Measurements from ENCODE around the gene RIN1. TPM values are rescaled to one million over a fixed set of nuclear protein-coding genes. Genes with fewer than 3 reads are reported as not detected.
A peak's percentile ranks its signal among the peaks of the same experiment; 100 is the strongest.

The RIN1 gene
- total RNA-seq, 1 donor = 19.0 TPM

DNA sequence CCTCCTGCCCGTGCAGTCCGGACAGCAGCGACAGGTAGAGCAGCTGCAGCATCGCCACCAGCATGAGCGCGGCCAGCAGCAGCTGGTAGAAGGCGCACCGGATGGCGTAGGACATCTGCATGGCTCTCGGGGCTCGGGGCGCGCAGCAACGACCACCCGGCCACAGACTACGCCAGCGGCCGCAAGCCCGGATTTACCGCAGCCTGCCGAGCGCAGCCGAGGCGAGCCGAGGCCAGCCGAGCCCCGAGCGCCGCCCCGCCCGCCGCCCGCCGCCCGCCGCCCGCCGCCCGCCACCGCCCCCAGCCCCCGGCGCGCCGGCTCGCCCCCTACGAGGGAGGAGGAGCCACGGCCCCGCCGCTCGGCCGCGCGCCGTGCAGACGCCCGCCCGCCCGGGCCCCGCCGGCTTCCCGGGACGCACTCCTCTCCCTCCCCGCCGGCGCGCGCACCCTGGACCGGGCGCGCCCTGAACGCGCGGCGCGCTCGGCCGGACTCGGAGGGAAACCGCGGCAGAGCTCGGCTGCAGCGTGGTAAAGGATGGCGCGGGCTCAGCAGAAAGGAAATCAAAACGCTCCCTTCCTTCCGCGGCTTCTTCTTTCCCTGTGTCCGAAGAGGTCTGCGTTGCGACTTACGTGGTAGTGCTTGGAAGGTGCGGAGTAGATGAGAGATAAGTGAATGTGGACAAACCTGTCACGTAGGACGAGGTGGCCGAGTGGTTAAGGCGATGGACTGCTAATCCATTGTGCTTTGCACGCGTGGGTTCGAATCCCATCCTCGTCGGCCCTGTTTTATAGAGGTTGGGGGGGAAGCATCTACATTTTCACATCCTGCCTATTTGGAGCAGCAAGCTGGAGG, 11.4 kb upstream of the RIN1 start, which contains the start of gene B4GAT1:
TSS of gene B4GAT1 (minus strand) at position 205 of the 852 bp plus-strand sequence. CDS start at position 121, 84 bp downstream.
- peak within 1 kb of the TSS; percentile 88 for H3K4me3 ChIP-seq (ENCODE audit: low read depth, low read length)
- TF ChIP-seq, protein P1, sequence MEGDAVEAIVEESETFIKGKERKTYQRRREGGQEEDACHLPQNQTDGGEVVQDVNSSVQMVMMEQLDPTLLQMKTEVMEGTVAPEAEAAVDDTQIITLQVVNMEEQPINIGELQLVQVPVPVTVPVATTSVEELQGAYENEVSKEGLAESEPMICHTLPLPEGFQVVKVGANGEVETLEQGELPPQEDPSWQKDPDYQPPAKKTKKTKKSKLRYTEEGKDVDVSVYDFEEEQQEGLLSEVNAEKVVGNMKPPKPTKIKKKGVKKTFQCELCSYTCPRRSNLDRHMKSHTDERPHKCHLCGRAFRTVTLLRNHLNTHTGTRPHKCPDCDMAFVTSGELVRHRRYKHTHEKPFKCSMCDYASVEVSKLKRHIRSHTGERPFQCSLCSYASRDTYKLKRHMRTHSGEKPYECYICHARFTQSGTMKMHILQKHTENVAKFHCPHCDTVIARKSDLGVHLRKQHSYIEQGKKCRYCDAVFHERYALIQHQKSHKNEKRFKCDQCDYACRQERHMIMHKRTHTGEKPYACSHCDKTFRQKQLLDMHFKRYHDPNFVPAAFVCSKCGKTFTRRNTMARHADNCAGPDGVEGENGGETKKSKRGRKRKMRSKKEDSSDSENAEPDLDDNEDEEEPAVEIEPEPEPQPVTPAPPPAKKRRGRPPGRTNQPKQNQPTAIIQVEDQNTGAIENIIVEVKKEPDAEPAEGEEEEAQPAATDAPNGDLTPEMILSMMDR (IDR thresholded peaks at IDR 0.05; ENCODE audit: insufficient read depth, low read depth, low read length) = no peak
- peak; percentile 92 for DNase-seq (ENCODE audit: low read depth)

DNA sequence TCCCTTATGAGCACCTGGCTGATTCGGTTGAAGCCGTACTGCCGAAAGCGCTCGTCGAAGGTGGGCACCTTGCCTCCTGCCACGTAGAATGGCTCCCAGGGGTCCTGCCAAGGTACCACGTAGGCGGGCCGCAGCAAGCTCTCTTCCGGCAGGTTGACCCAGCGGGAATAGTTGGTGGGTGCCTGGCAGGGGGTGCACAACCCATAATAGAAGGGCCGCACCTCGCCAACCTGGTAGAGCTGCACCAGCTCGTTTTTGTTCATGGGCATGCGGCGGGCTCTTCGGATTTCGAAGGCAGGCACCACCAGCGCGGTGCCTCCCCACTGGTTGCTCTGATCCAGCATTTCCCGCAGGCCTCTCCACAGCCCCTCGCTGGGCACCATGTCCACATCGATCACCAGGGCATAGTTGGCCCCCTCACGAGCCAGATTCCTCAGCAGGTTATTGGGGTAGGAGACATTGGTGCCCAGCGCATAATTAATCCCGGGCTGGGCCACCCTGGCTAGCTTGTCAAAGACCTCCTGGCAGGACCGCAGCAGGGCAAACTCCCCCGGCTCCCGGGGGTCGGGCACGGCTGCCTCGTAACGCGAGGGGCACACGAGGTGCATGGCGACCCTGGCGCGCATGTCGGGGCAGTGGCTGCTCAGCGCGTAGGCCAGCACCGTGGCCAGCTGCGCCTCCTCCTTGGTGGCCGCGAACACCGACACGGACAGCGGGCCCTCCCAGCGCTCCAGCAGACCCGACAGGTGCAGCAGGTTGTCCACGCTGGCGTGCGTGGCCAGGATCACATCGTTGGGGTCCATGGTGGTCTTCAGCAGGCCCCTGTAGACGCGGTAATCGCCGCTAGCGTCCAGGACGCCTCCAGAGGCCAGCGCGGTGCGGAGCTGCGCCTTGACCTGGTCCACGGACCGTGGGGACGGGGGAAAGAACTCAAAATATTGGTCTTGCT, 10.5 kb upstream of the RIN1 start:
- H3K4me3 ChIP-seq (ENCODE audit: low read depth, low read length) = peak overlapping the region; percentile 88
- TF ChIP-seq, protein P1 (IDR thresholded peaks at IDR 0.05; ENCODE audit: insufficient read depth, low read depth, low read length) = no peak
- DNase-seq (ENCODE audit: low read depth) = no peak

DNA sequence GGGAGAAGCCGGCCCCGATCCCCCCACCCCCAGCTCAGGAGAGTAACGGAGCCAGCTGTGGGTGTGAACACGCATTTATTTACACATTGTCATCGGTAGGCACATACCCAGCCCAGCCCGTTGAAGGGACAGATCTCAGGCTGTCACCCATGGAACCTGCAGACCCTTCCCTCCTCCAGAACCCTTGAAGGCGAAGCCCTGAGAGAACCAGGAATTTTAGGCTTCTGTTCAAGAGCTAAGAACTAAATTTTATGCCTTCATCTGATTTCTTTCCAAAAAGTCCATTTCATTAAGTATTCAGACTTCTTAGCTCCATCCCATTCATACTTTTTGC, 9.0 kb upstream of the RIN1 start:
- no peak for DNase-seq (ENCODE audit: low read depth)
- TF ChIP-seq, protein P1 (IDR thresholded peaks at IDR 0.05; ENCODE audit: insufficient read depth, low read depth, low read length) = no peak
- H3K4me3 ChIP-seq (ENCODE audit: low read depth, low read length) = peak overlapping the region; percentile 77

DNA sequence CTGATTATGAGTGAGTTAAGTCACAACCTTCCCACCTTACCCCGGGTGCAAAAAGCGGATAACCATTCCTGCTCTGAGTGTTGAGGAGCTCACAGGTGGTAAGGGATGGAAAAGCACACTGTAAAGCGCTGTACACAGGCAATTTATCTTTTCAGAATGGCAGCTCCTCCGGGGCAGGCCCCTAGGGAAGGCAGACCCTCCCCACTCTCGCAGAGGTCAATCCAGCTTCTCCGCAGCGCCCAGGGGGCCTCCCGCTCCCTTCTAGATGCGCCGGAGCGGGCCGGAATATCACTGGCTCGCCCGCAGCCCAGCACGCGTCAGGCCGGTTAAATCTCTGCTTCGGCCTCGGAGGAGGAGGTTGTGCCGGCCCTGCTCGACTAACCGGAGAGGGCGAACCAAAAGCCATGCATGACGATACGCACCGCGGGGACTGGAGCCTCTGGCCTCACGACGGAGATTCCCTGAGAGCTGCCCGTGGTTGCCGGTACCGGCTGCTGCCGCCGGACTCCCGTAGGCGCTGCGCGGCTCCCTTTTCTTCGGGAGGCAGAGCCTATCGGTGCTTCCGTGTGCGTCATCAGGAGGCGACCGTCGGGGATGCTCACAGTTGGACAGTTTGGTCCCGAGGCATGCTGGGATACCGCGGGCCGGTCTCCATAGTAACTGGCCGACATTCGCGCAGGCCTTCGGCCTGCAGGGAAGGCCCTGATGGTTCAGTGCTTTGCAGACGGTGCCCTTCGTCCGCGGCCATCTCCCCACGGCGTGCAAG, 8.5 kb upstream of the RIN1 start, which contains the start of gene BRMS1:
TSS of gene BRMS1 (minus strand) at position 555 of the 766 bp plus-strand sequence. CDS start 2,870 bp downstream, outside the sequence.
- DNase-seq (ENCODE audit: low read depth) = peak; percentile 98
- TF ChIP-seq, protein P1 (IDR thresholded peaks at IDR 0.05; ENCODE audit: insufficient read depth, low read depth, low read length) = peak; percentile 11
- peak within 1 kb of the TSS; percentile 77 for H3K4me3 ChIP-seq (ENCODE audit: low read depth, low read length)

DNA sequence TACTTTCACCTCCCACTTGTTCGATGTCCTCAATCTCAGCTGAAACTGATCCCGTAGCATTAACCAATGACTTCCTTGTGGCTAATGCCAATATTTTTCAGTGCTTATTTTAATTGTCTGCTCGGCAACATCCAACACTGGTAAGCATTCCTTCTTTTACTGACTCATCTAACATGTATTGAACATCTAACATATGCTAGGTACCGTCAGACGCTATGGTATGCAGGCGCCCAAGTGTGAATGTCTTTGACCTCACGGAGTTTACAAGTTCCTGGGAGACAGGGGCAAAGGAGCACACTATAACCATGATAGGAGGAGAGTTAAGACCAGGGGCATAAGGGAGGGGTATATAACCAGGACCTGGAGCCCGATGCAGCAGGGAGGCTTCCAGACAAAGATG, 6.9 kb upstream of the RIN1 start:
- TF ChIP-seq, protein P1 (IDR thresholded peaks at IDR 0.05; ENCODE audit: insufficient read depth, low read depth, low read length) = no peak
- DNase-seq (ENCODE audit: low read depth) = no peak
- H3K4me3 ChIP-seq (ENCODE audit: low read depth, low read length) = no peak overlapping the region

DNA sequence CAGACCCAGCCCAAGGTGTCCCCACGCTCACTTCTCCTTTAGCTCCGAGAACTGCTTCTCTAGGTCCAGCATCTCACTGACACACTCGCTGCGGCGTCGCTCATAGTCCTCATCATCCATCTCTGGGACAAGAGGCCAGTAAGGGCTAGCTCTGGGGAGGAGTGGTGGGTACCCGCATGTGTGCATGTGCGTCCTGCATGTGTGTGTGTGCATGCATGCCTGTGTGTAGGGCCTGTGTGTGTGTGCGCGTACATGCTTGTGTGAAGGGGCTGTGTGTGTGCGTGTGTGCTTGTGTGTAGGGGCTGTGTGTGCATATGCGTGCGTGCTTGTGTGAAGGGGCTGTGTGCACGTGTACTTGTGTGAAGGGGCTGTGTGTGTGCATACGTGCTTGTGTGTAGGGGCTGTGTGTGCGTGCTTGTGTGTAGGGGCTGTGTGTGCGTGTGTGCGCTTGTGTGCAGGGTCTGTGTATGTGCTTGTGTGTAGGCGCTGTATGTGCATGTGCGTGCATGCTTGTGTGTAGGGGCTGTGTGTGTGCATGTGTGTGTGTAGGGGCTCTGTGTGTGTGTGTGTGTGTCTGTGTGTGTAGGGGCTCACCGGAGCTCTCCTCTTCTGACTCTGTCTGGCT, 5.4 kb upstream of the RIN1 start:
- H3K4me3 ChIP-seq (ENCODE audit: low read depth, low read length) = no peak overlapping the region
- no peak for DNase-seq (ENCODE audit: low read depth)
- TF ChIP-seq, protein P1 (IDR thresholded peaks at IDR 0.05; ENCODE audit: insufficient read depth, low read depth, low read length) = no peak
